DOHH2 (cell line): ENCODE measurements around the gene C20orf173.

Experiments used
- H3F3A ChIP-seq: fragments of 200-600 bp; sonication (generic), shearing (Covaris generic); 2 replicates; pipeline ENCODE4 v1.6.0; 2016; ENCODE audit warnings: antibody characterized with exemption, mild to moderate bottlenecking; ENCODE audit not compliant: control insufficient read depth, insufficient read depth
- H3K27ac ChIP-seq: fragments of 200-600 bp; sonication (generic); 2 replicates; pipeline ENCODE4 v1.5.1; 2014; ENCODE audit warnings: low read depth, mild to moderate bottlenecking, low read length, moderate library complexity
- H3K27me3 ChIP-seq: fragments of 200-600 bp; sonication (generic); 2 replicates; pipeline ENCODE4 v1.6.1; 2014; ENCODE audit warnings: mild to moderate bottlenecking, low read length, mixed read lengths; ENCODE audit not compliant: control insufficient read depth
- H3K36me3 ChIP-seq: fragments of 200-600 bp; sonication (generic); 2 replicates; pipeline ENCODE4 v1.6.1; 2014; ENCODE audit warnings: mild to moderate bottlenecking, low read length, moderate library complexity, mixed read lengths; ENCODE audit not compliant: control insufficient read depth
- H3K4me1 ChIP-seq: fragments of 200-600 bp; sonication (generic); 2 replicates; pipeline ENCODE4 v1.6.1; 2014; ENCODE audit warnings: mild to moderate bottlenecking, low read length, mixed read lengths; ENCODE audit not compliant: control insufficient read depth
- H3K4me2 ChIP-seq: fragments of 200-600 bp; sonication (generic); 2 replicates; pipeline ENCODE4 v1.6.0; 2014; ENCODE audit warnings: mild to moderate bottlenecking, low read length, moderate library complexity
- H3K4me3 ChIP-seq: fragments of 200-600 bp; sonication (generic); 2 replicates; pipeline ENCODE4 v1.5.1; 2014; ENCODE audit warnings: mild to moderate bottlenecking, low read length, mixed read lengths
- H3K79me2 ChIP-seq: fragments of 200-600 bp; sonication (generic); 2 replicates; pipeline ENCODE4 v1.6.1; 2014; ENCODE audit warnings: mild to moderate bottlenecking, low read length, mixed read lengths; ENCODE audit not compliant: control insufficient read depth
- H3K9me2 ChIP-seq: fragments of 200-600 bp; sonication (generic); replicated peaks from 2 replicates; pipeline ENCODE4 v1.6.1; 2014; ENCODE audit warnings: mild to moderate bottlenecking, low read length, mixed read lengths; ENCODE audit not compliant: control insufficient read depth
- H3K9me3 ChIP-seq: fragments of 200-600 bp; sonication (generic); 2 replicates; pipeline ENCODE4 v1.6.1; 2014; ENCODE audit warnings: antibody characterized with exemption, low read length, mixed read lengths; ENCODE audit not compliant: control insufficient read depth, insufficient read depth
- H4K20me1 ChIP-seq: fragments of 200-600 bp; sonication (generic); 2 replicates; pipeline ENCODE4 v1.6.0; 2014; ENCODE audit warnings: low read depth, mild to moderate bottlenecking, antibody characterized with exemption, low read length, moderate library complexity; ENCODE audit not compliant: control insufficient read depth, insufficient read depth
- CTCF ChIP-seq: fragments of 200-600 bp; sonication (generic); IDR thresholded peaks from one replicate; pipeline ENCODE4 v1.5.1; 2014; ENCODE audit warnings: antibody characterized with exemption, mild to moderate bottlenecking, low read depth, low read length; ENCODE audit not compliant: poor library complexity, severe bottlenecking
- EZH2phosphoT487 ChIP-seq: fragments of 200-600 bp; sonication (generic); IDR thresholded peaks from 2 replicates; pipeline ENCODE4 v1.6.1; 2017; ENCODE audit warnings: borderline replicate concordance, mild to moderate bottlenecking, antibody characterized with exemption, low read length, moderate library complexity, mixed read lengths

C20orf173 gene, protein sequence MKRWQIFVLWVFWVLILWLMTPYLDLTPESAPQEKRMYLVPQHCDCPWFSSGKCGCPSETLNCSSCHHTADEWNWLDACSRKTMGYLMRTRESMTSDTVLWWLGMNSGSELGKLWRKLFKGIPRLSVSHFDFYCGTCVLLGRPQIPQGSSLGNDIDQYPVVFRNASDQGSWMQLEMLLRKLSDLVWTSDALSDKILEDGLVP

DNA sequence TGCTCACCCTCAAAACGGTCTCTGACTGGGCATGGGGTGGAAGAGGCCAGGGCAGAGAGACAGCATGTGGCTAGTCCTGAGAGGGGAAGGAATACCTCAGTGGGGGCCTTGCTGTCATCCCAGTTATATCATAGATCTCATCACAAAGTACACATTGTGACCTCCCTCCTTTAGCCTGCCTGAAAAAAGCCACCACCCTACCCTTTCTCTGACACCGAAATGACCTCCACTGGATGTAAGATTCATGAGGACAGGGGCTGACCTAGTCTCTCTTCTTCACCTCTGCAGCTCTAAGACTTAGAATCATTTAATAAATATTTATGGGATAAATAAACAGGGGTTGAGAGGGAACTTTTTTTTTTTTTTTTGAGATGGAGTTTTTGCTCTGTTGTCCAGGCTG, at the start of gene C20orf173:
Gene C20orf173 (minus strand): TSS at position 101 of the 400 bp plus-strand sequence. CDS start 279 bp downstream, outside the sequence.
- Histone ChIP-seq H3K36me3 (no peaks in the 10 kb centered on the region), H3K27ac (no peak within 1 kb of the TSS), H3K9me3 (no peaks in the 10 kb centered on the region), H3K9me2 (no peaks in the 10 kb centered on the region), H3K4me3 (no peak within 1 kb of the TSS), H3K79me2 (no peaks in the 10 kb centered on the region), H3F3A (no peaks in the 10 kb centered on the region), H3K4me1 (peaks cover 5% of the 10 kb centered on the region; the same call in 1 of the 2 replicates), H3K4me2 (no peak within 1 kb of the TSS), H4K20me1 (no peaks in the 10 kb centered on the region), H3K27me3 (no peaks in the 10 kb centered on the region; the same call in 1 of the 2 replicates)
- TF ChIP-seq CTCF (no peak), EZH2phosphoT487 (no peak)

DNA sequence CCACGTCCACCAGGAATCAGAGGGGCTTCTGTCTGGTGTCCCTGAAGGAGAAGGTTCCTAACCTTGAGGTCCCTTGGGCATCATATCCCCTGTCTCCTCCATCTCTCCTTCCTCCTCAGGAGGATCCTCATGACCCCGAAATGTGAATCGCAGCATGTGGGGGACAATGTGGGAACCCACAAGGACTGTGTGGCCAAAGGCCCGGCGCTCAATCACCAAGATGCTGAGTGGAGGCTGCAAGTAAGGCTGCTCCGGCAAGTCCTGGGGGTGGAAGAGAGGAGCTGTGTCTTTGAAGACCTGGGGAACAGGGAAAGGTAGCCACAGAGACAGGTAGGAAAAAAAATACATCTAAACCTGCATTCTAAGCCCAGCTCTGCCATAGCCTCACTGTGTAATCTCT, 49.7 kb upstream of the C20orf173 start:
- no peaks in the 10 kb centered on the region for H3K9me2 ChIP-seq
- H3K79me2 ChIP-seq: no peaks in the 10 kb centered on the region
- no peak overlapping the region for H3K4me2 ChIP-seq
- peaks cover 7% of the 10 kb centered on the region; the same call in 1 of the 2 replicates for H3K27me3 ChIP-seq
- no peak overlapping the region for H3K4me3 ChIP-seq
- H4K20me1 ChIP-seq: no peaks in the 10 kb centered on the region
- TF ChIP-seq EZH2phosphoT487 (no peak), CTCF (no peak)
- H3K27ac ChIP-seq: no peak overlapping the region
- H3F3A ChIP-seq: no peaks in the 10 kb centered on the region
- H3K36me3 ChIP-seq: no peaks in the 10 kb centered on the region
- no peaks in the 10 kb centered on the region for H3K4me1 ChIP-seq
- H3K9me3 ChIP-seq: no peaks in the 10 kb centered on the region

DNA sequence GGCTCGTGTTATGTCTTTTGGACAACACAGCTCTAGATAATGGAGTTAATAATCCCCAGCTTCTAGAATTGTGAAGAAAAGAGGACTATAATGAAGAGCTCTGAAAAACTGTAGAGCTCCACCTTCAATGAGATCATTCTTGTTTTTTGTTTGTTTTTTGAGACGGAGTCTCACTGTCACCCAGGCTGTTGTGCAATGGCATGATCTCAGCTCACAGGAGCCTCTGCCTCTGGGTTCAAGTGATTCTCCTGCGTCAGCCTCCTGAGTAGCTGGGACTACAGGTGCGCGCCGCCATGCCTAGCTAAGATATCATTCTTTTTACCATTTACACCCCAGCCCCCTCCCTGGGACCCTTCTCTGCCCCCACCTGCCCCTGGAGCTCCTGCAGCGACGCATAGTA, 49.0 kb upstream of the C20orf173 start:
- Histone ChIP-seq H3F3A (no peaks in the 10 kb centered on the region), H4K20me1 (no peaks in the 10 kb centered on the region), H3K27me3 (peaks cover 7% of the 10 kb centered on the region; the same call in 1 of the 2 replicates), H3K27ac (no peak overlapping the region), H3K9me2 (no peaks in the 10 kb centered on the region), H3K9me3 (no peaks in the 10 kb centered on the region), H3K79me2 (no peaks in the 10 kb centered on the region), H3K4me1 (no peaks in the 10 kb centered on the region), H3K4me2 (no peak overlapping the region), H3K4me3 (no peak overlapping the region), H3K36me3 (no peaks in the 10 kb centered on the region)
- TF ChIP-seq EZH2phosphoT487 (no peak), CTCF (no peak)
